Hepatocyte (in vitro differentiated cells): ENCODE data around the gene PCDH8. TPM values are rescaled to one million over a fixed set of nuclear protein-coding genes. Genes with fewer than 3 reads are reported as not detected.

ENCODE experiments used
- DNase-seq: peaks from one replicate; pipeline ENCODE4 v3.0.0-alpha.2; 2016; ENCODE audit warnings: low spot score
- H2AFZ ChIP-seq: fragments of 200-600 bp; sonication (generic); 2 replicates; pipeline ENCODE4 v1.6.0; 2016; ENCODE audit warnings: antibody characterized with exemption, mild to moderate bottlenecking
- H3K27ac ChIP-seq: fragments of 200-600 bp; sonication (generic); 2 replicates; pipeline ENCODE4 v1.5.1; 2016; ENCODE audit warnings: mild to moderate bottlenecking
- H3K27me3 ChIP-seq: fragments of 200-600 bp; sonication (generic); 2 replicates; pipeline ENCODE4 v1.6.1; 2016
- H3K36me3 ChIP-seq: fragments of 200-600 bp; sonication (generic); replicated peaks from 2 replicates; pipeline ENCODE4 v1.5.1; 2016; ENCODE audit warnings: low read depth; ENCODE audit not compliant: insufficient read depth
- H3K4me1 ChIP-seq: fragments of 200-600 bp; sonication (generic); 2 replicates; pipeline ENCODE4 v1.5.1; 2016; ENCODE audit warnings: mild to moderate bottlenecking, moderate library complexity; ENCODE audit not compliant: insufficient read depth
- H3K4me2 ChIP-seq: fragments of 200-600 bp; sonication (generic); 2 replicates; pipeline ENCODE4 v1.6.0; 2016
- H3K4me3 ChIP-seq: fragments of 200-600 bp; sonication (generic); 2 replicates; pipeline ENCODE4 v1.5.1; 2016; ENCODE audit warnings: mild to moderate bottlenecking
- H3K79me2 ChIP-seq: fragments of 200-600 bp; sonication (generic); 2 replicates; pipeline ENCODE4 v1.6.0; 2017; ENCODE audit warnings: mild to moderate bottlenecking
- H3K9me2 ChIP-seq: fragments of 200-600 bp; sonication (generic); replicated peaks from 2 replicates; pipeline ENCODE4 v1.6.0; 2017; ENCODE audit warnings: mild to moderate bottlenecking; ENCODE audit not compliant: insufficient read depth
- H3K9me3 ChIP-seq: fragments of 200-600 bp; sonication (generic); 2 replicates; pipeline ENCODE4 v1.5.1; 2016; ENCODE audit warnings: low read depth, mild to moderate bottlenecking
- H4K20me1 ChIP-seq: fragments of 200-600 bp; sonication (generic); 2 replicates; pipeline ENCODE4 v1.6.0; 2016; ENCODE audit warnings: mild to moderate bottlenecking; ENCODE audit not compliant: insufficient read depth, poor library complexity, severe bottlenecking
- EZH2 ChIP-seq: fragments of 200-600 bp; sonication (generic); IDR thresholded peaks from 2 replicates; pipeline ENCODE4 v1.6.1; 2016; ENCODE audit warnings: antibody characterized with exemption, mild to moderate bottlenecking, borderline replicate concordance
- EZH2phosphoT487 ChIP-seq: fragments of 200-600 bp; sonication (generic); IDR thresholded peaks from one replicate; pipeline ENCODE4 v1.6.1; 2018; ENCODE audit warnings: antibody characterized with exemption, mild to moderate bottlenecking, low read depth, moderate library complexity; ENCODE audit not compliant: unreplicated experiment, severe bottlenecking
- whole genome bisulfite sequencing: methylation state at CpG from one replicate; pipeline ENCODE4 v1.1.6; 2016; ENCODE audit warnings: low lambda C conversion rate; ENCODE audit errors: missing lambda C conversion rate; 5-methylcytosine and 5-hydroxymethylcytosine counted together
- polyA plus RNA-seq: library from polyadenylated mRNA; unstranded; fragments of >200 nt; fragmentation: Nextera tagmentation; extraction: Ambion mirVana; gene quantifications from 2 replicates; pipeline ENCODE4 v1.2.1, GENCODE V29; 2016
- total RNA-seq: library from RNA; depleted of rRNA; stranded (reverse); fragments of >200 nt; gene quantifications from 2 replicates; pipeline ENCODE4 v1.2.3, GENCODE V29; 2014
- TF ChIP-seq, protein P1 (sequence below): fragments of 200-600 bp; sonication (generic); IDR thresholded peaks from 2 replicates; pipeline ENCODE4 v1.5.1; 2016; ENCODE audit warnings: antibody characterized with exemption, mild to moderate bottlenecking; ENCODE audit not compliant: poor library complexity

The PCDH8 gene
- total RNA-seq: 0.37 TPM in 1 of 2 replicates, not detected in the other
- 0.19 and 0.85 TPM in 2 replicates for polyA plus RNA-seq

GRCh38 chr13:52848455-52849195 is at the start of gene PCDH8:
TSS of gene PCDH8 (minus strand) at chr13:52848640. CDS start at chr13:52848436, 204 bp downstream.
- Histone ChIP-seq H4K20me1 (no peaks in the 10 kb centered on the region), H3K79me2 (no peaks in the 10 kb centered on the region), H3K4me1 (peaks cover 13% of the 10 kb centered on the region), H3K9me2 (no peaks in the 10 kb centered on the region), H3K4me2 (peak within 1 kb of the TSS; percentile 89), H3K27ac (no peak within 1 kb of the TSS), H3K27me3 (peaks cover 68% of the 10 kb centered on the region), H3K9me3 (no peaks in the 10 kb centered on the region), H3K36me3 (no peaks in the 10 kb centered on the region), H2AFZ (no peak within 1 kb of the TSS), H3K4me3 (no peak within 1 kb of the TSS)
- peak; percentile 57 for DNase-seq
- peak; percentile 17 for TF ChIP-seq EZH2
- TF ChIP-seq, protein P1, sequence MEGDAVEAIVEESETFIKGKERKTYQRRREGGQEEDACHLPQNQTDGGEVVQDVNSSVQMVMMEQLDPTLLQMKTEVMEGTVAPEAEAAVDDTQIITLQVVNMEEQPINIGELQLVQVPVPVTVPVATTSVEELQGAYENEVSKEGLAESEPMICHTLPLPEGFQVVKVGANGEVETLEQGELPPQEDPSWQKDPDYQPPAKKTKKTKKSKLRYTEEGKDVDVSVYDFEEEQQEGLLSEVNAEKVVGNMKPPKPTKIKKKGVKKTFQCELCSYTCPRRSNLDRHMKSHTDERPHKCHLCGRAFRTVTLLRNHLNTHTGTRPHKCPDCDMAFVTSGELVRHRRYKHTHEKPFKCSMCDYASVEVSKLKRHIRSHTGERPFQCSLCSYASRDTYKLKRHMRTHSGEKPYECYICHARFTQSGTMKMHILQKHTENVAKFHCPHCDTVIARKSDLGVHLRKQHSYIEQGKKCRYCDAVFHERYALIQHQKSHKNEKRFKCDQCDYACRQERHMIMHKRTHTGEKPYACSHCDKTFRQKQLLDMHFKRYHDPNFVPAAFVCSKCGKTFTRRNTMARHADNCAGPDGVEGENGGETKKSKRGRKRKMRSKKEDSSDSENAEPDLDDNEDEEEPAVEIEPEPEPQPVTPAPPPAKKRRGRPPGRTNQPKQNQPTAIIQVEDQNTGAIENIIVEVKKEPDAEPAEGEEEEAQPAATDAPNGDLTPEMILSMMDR: no peak
- TF ChIP-seq EZH2phosphoT487: no peak
- WGBS: 2% methylated on average over 41 of the region's 41 CpGs

- Histone ChIP-seq H3K9me3 (no peaks in the 10 kb centered on the region), H2AFZ (no peak overlapping the region), H3K27ac (no peak overlapping the region), H3K36me3 (no peaks in the 10 kb centered on the region), H3K4me1 (no peaks in the 10 kb centered on the region), H3K27me3 (peaks cover 4% of the 10 kb centered on the region), H3K9me2 (no peaks in the 10 kb centered on the region), H3K4me2 (no peak overlapping the region), H3K79me2 (no peaks in the 10 kb centered on the region), H3K4me3 (no peak overlapping the region), H4K20me1 (no peaks in the 10 kb centered on the region)
- 36% methylated on average over 8 of the region's 8 CpGs for WGBS
- DNase-seq: no peak
- TF ChIP-seq EZH2phosphoT487: no peak
- TF ChIP-seq, protein P1: peak; percentile 41
Measured at GRCh38 chr13:52896827-52897659, 48.6 kb upstream of the PCDH8 start.

- H3K27ac ChIP-seq: no peak overlapping the region
- no peak for DNase-seq
Measured at GRCh38 chr13:52894413-52894812, 46.0 kb upstream of the PCDH8 start.

More at GRCh38 chr13:52894413-52894812, 46.0 kb upstream of the PCDH8 start:
- Histone ChIP-seq H3K9me2 (no peaks in the 10 kb centered on the region), H3K4me1 (no peaks in the 10 kb centered on the region), H3K79me2 (no peaks in the 10 kb centered on the region), H3K9me3 (no peaks in the 10 kb centered on the region), H4K20me1 (no peaks in the 10 kb centered on the region), H3K4me3 (no peak overlapping the region), H3K4me2 (no peak overlapping the region), H2AFZ (no peak overlapping the region), H3K27me3 (peaks cover 4% of the 10 kb centered on the region), H3K36me3 (no peaks in the 10 kb centered on the region)
- WGBS: 83% methylated on average over 5 of the region's 5 CpGs
- TF ChIP-seq EZH2phosphoT487: no peak
- TF ChIP-seq, protein P1: no peak
